ENCODE results near the gene CASP10. TPM values are rescaled to one million over a fixed set of nuclear protein-coding genes. Genes with fewer than 3 reads are reported as not detected.

CASP10 gene
- total and polyA plus RNA-seq, 2 donors: 7.7 to 12.2 TPM

DNA sequence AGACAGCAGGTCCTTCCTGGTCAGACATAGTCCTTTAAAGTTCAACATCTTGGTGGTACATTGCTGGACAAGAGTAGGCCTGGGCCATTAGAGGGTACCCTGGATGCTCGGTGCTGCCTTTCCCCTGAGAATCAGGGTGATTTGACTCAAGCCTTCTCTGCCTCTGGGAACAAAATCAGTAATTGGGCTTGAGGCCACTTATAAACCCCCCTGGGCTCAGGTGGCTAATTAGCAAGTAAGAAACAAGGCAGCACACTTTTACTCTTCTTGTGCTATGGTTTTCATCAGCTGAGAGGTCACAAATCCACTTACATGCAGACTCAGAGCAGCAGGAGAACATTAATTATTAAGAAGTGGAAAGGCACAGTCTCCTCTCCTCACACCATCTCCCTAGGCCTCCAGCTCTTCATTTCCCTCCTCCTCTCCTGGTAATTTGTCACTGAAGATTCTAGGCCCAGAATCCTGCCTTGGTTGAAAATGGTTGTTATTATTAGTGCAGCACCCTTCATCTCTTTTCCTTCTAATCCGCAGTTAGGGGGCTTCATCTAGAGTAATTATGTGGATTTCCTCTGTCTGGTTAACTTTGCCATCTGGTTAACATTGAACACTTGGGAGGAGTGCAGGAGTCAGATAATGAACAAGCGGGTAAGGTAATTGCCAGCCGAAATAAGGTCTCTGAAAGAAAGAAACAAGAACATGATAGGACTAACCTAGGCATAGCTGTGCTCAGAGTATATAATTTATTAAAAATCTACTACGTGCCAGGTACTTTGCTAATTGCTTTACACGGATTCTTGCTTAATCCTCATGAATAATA is 29.7 kb upstream of the CASP10 start:
- peaks cover 0 to 10% of the 10 kb centered on the region in 2 donors for H3K4me1 ChIP-seq (ENCODE audit: control insufficient read depth in 2 of 2, insufficient read depth in 2 of 2, low read length in 2 of 2)
- peaks cover 38 to 83% of the 10 kb centered on the region in 2 donors for H3K36me3 ChIP-seq (ENCODE audit: control insufficient read depth in 2 of 2, insufficient read depth in 2 of 2, low read length in 1 of 2)
- H3K27ac ChIP-seq (ENCODE audit: low read depth in 1 of 2, low read length in 1 of 2): no peak overlapping the region
- no peak for DNase-seq (ENCODE audit: low read depth in 6 of 9, low spot score in 9 of 9)
- 86% methylated on average over 6 of the region's 6 CpGs for WGBS
- no peaks in the 10 kb centered on the region for H3K27me3 ChIP-seq (ENCODE audit: control insufficient read depth in 2 of 2, insufficient read depth in 1 of 2, low read length in 1 of 2)
- no peaks in the 10 kb centered on the region for H3K9me3 ChIP-seq (ENCODE audit: control insufficient read depth in 2 of 2, insufficient read depth in 1 of 2, low read length in 1 of 2)
- no peak overlapping the region for H3K4me3 ChIP-seq (ENCODE audit: low read length in 2 of 2)

DNA sequence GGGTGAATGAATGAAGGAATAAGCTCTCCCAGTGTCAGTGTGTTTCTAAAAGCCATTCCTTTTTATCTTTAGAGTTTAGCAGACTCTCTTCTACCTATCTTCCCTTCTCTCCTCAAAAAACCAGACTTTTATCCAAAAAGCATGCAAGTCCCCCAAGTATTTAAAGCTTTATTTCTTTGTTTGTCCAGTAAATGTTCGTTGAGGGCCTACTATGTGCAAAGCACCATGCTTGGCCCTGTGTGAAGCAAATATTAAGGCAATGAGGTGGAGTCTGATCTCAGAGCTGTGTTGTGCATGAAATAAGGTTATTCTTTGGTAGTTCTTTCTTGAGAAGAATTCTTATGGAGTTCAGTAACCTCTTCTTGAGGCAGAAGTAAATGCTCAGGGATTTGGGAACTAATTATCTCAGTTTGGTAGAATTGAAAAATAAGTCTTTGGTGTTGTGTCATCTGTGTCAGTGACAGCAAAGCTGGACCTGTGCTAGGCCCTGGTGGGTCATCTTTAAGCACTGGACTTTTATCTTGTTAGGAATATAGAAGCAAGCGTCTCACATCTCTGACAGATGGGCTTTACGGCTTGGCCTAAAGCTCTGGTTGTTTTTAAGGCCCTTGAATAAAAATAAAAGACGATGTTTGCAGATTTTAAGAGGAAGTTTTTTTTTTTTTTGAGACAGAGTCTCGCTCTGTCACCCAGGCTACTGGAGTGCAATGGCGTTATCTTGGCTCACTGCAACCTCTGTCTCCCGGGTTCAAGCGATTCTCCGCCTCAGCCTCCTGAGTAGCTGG is 28.1 kb upstream of the CASP10 start:
- peaks cover 36 to 74% of the 10 kb centered on the region in 2 donors for H3K36me3 ChIP-seq (ENCODE audit: control insufficient read depth in 2 of 2, insufficient read depth in 2 of 2, low read length in 1 of 2)

DNA sequence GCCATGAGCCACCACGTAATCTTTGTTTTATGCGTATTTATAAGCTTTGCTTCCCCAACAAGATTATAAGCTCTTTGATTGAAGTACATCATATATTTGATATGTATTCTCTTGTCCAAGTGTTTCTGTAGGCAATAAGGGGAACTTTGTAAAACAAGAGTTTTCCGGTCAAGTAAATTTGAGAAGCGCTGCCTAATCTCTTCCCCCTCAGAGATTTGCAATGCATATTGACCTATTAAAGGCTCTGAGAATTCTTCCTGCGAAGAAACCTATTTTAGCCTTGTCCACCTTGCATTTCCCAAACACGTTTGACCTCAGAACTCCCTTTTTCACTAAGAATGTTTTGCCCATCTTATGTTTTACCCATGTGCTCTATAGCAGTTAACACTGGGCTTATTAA is 26.9 kb upstream of the CASP10 start:
- DNase-seq (ENCODE audit: low read depth in 6 of 9, low spot score in 9 of 9): no peak
- peaks cover 0 to 12% of the 10 kb centered on the region in 2 donors for H3K4me1 ChIP-seq (ENCODE audit: control insufficient read depth in 2 of 2, insufficient read depth in 2 of 2, low read length in 2 of 2)
- 96% methylated on average over 6 of the region's 6 CpGs for WGBS

More for the DNA sequence above, 28.1 kb upstream of the CASP10 start:
- Histone ChIP-seq H3K27ac (ENCODE audit: low read depth in 1 of 2, low read length in 1 of 2) (no peak overlapping the region), H3K4me3 (ENCODE audit: low read length in 2 of 2) (no peak overlapping the region), H3K9me3 (ENCODE audit: control insufficient read depth in 2 of 2, insufficient read depth in 1 of 2, low read length in 1 of 2) (no peaks in the 10 kb centered on the region), H3K27me3 (ENCODE audit: control insufficient read depth in 2 of 2, insufficient read depth in 1 of 2, low read length in 1 of 2) (no peaks in the 10 kb centered on the region), H3K4me1 (ENCODE audit: control insufficient read depth in 2 of 2, insufficient read depth in 2 of 2, low read length in 2 of 2) (peaks cover 0 to 12% of the 10 kb centered on the region in 2 donors)
- no peak for DNase-seq (ENCODE audit: low read depth in 6 of 9, low spot score in 9 of 9)
- 97% methylated on average over 9 of the region's 9 CpGs for WGBS

DNA sequence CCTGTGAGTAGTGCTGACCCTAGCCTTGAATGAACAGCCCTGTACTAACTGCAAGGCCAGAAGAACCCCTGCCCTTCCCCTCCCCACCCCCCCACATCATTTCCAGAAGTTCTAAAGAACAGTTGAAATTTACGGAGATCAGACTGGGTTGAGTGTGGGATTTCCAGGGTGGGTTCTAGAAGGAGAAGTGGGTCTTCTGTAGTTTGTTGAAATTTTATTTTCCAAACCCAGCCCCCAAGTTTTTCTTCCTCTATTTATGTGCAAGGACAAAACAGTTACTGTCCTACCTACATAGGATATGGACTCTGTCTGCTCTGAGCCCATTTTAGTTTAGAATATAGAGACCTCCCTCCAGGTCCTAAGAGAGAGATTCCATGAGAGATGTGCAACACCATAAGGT is 26.3 kb upstream of the CASP10 start:
- Histone ChIP-seq H3K4me1 (ENCODE audit: control insufficient read depth in 2 of 2, insufficient read depth in 2 of 2, low read length in 2 of 2) (peaks cover 0 to 12% of the 10 kb centered on the region in 2 donors), H3K27ac (ENCODE audit: low read depth in 1 of 2, low read length in 1 of 2) (no peak overlapping the region), H3K4me3 (ENCODE audit: low read length in 2 of 2) (no peak overlapping the region), H3K36me3 (ENCODE audit: control insufficient read depth in 2 of 2, insufficient read depth in 2 of 2, low read length in 1 of 2) (peaks cover 46 to 79% of the 10 kb centered on the region in 2 donors), H3K9me3 (ENCODE audit: control insufficient read depth in 2 of 2, insufficient read depth in 1 of 2, low read length in 1 of 2) (no peaks in the 10 kb centered on the region), H3K27me3 (ENCODE audit: control insufficient read depth in 2 of 2, insufficient read depth in 1 of 2, low read length in 1 of 2) (no peaks in the 10 kb centered on the region)
- 2% methylated on average over 1 of the region's 1 CpG for WGBS
- DNase-seq (ENCODE audit: low read depth in 6 of 9, low spot score in 9 of 9): no peak

More for the DNA sequence above, 26.9 kb upstream of the CASP10 start:
- Histone ChIP-seq H3K4me3 (ENCODE audit: low read length in 2 of 2) (no peak overlapping the region), H3K27me3 (ENCODE audit: control insufficient read depth in 2 of 2, insufficient read depth in 1 of 2, low read length in 1 of 2) (no peaks in the 10 kb centered on the region), H3K27ac (ENCODE audit: low read depth in 1 of 2, low read length in 1 of 2) (no peak overlapping the region), H3K9me3 (ENCODE audit: control insufficient read depth in 2 of 2, insufficient read depth in 1 of 2, low read length in 1 of 2) (no peaks in the 10 kb centered on the region), H3K36me3 (ENCODE audit: control insufficient read depth in 2 of 2, insufficient read depth in 2 of 2, low read length in 1 of 2) (peaks cover 44 to 78% of the 10 kb centered on the region in 2 donors)

DNA sequence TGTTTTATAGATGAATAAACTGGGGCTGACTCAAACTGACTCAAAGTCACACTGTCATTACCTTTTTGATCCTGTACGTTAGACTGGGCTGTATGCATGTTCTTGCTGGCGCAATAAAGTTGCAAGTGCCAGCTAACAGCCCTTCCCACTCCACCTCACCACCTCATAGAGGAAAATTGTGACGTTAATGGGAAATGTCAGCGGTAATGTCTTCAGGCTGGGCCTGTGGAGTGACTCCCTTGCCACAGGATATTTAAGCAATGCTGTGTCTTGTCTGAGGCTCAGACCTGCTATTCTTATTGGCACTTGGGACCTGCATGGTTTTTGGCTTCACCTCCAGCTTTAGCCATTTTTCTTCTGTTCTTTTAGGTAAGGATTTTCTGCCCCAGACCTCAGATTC is 25.2 kb upstream of the CASP10 start:
- Histone ChIP-seq H3K27ac (ENCODE audit: low read depth in 1 of 2, low read length in 1 of 2) (peak overlapping the region; percentile 65 to 77), H3K9me3 (ENCODE audit: control insufficient read depth in 2 of 2, insufficient read depth in 1 of 2, low read length in 1 of 2) (no peaks in the 10 kb centered on the region), H3K4me1 (ENCODE audit: control insufficient read depth in 2 of 2, insufficient read depth in 2 of 2, low read length in 2 of 2) (peaks cover 0 to 12% of the 10 kb centered on the region in 2 donors), H3K4me3 (ENCODE audit: low read length in 2 of 2) (no peak overlapping the region), H3K27me3 (ENCODE audit: control insufficient read depth in 2 of 2, insufficient read depth in 1 of 2, low read length in 1 of 2) (no peaks in the 10 kb centered on the region), H3K36me3 (ENCODE audit: control insufficient read depth in 2 of 2, insufficient read depth in 2 of 2, low read length in 1 of 2) (peaks cover 50 to 78% of the 10 kb centered on the region in 2 donors)
- DNase-seq (ENCODE audit: low read depth in 6 of 9, low spot score in 9 of 9): no peak
- 38% methylated on average over 4 of the region's 4 CpGs for WGBS

DNA sequence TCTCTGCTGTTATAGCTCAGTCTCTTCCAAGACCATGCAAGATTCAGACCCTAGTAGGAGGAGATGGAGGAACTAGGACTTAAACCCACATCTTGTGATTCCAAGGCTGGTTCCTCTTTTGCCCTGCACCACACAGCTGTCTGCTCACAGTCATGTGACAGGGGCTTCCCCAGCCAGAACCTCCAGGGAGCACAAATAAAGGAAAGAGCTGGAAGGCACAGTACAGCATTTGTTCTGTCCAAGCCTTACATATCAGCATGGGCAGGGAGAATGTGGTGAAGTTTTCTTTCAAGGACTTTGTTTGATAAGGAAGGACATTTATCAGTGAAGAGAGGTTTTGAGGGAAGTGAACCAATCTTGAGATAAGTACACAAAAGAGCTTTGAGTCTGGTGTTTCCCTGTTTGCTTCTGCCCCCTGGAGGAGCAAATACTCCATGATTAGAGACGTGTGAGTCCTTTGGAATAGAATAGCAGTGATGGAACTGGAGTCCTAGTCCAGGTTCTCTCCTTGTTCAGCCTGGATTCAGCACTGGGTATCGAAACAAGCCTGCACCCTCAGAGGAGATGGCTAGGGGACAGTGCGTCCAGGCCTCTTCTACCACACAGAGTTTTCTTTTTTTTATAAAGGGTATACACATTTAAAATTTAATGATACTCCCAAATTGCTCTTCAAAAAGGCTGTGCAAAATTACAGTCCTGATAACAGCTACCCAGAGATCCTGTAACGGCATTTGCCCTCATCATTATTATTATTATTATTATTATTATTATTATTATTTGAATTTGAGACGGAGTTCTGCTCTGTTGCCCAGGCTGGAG is 24.6 kb upstream of the CASP10 start:
- no peaks in the 10 kb centered on the region for H3K27me3 ChIP-seq (ENCODE audit: control insufficient read depth in 2 of 2, insufficient read depth in 1 of 2, low read length in 1 of 2)
- peak overlapping the region; percentile 65 to 77 for H3K27ac ChIP-seq (ENCODE audit: low read depth in 1 of 2, low read length in 1 of 2)
- DNase-seq (ENCODE audit: low read depth in 6 of 9, low spot score in 9 of 9): peak; percentile 32 to 90 (median 66)
- peaks cover 50 to 78% of the 10 kb centered on the region in 2 donors for H3K36me3 ChIP-seq (ENCODE audit: control insufficient read depth in 2 of 2, insufficient read depth in 2 of 2, low read length in 1 of 2)
- H3K4me3 ChIP-seq (ENCODE audit: low read length in 2 of 2): no peak overlapping the region
- peaks cover 0 to 12% of the 10 kb centered on the region in 2 donors for H3K4me1 ChIP-seq (ENCODE audit: control insufficient read depth in 2 of 2, insufficient read depth in 2 of 2, low read length in 2 of 2)
- 67% methylated on average over 5 of the region's 5 CpGs for WGBS
- H3K9me3 ChIP-seq (ENCODE audit: control insufficient read depth in 2 of 2, insufficient read depth in 1 of 2, low read length in 1 of 2): no peaks in the 10 kb centered on the region

DNA sequence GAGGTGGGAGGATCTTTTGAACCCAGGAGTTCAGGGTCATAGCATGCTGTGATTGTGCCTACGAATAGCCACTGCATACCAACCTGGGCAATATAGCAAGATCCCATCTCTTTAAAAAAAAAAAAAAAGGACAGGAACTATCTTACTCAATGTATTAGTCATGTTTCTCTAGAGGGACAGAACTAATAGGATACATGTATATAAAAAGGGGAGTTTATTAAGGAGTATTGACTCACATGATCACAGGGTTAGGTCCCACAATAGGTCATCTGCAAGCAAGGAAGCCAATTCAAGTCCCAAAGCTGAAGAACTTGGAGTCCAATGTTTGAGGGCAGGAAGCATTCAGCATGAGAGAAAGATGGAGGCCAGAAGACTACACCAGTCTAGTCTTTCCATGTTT is 18.8 kb upstream of the CASP10 start:
- DNase-seq (ENCODE audit: low read depth in 6 of 9, low spot score in 9 of 9): no peak
- no peaks in the 10 kb centered on the region for H3K4me1 ChIP-seq (ENCODE audit: control insufficient read depth in 2 of 2, insufficient read depth in 2 of 2, low read length in 2 of 2)
- peaks cover 0 to 7% of the 10 kb centered on the region in 2 donors for H3K9me3 ChIP-seq (ENCODE audit: control insufficient read depth in 2 of 2, insufficient read depth in 1 of 2, low read length in 1 of 2)
- H3K27me3 ChIP-seq (ENCODE audit: control insufficient read depth in 2 of 2, insufficient read depth in 1 of 2, low read length in 1 of 2): no peaks in the 10 kb centered on the region
- 98% methylated on average over 1 of the region's 1 CpG for WGBS
- no peak overlapping the region for H3K4me3 ChIP-seq (ENCODE audit: low read length in 2 of 2)
- no peak overlapping the region for H3K27ac ChIP-seq (ENCODE audit: low read depth in 1 of 2, low read length in 1 of 2)
- H3K36me3 ChIP-seq (ENCODE audit: control insufficient read depth in 2 of 2, insufficient read depth in 2 of 2, low read length in 1 of 2): peaks cover 55 to 60% of the 10 kb centered on the region in 2 donors

DNA sequence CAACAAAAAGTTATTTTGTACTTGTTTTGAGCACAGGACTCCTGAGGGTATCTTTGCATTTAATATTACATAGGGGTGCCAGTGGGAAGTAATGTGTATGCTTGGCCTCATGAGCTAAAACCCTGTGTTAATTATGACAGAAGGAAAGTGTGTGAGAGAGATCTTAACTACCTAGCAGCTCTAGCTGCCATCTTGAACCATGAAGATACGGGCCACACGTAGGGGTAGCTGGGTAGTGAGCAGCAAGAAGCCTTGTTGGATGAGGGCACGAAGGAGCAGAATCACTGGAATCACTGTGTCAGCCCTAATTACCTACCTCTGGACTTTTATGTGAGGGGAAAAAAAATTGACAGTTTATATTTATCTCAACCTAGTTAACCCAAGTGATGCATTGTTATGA is 15.4 kb upstream of the CASP10 start:
- Histone ChIP-seq H3K9me3 (ENCODE audit: control insufficient read depth in 2 of 2, insufficient read depth in 1 of 2, low read length in 1 of 2) (peaks cover 0 to 7% of the 10 kb centered on the region in 2 donors), H3K4me3 (ENCODE audit: low read length in 2 of 2) (no peak overlapping the region), H3K4me1 (ENCODE audit: control insufficient read depth in 2 of 2, insufficient read depth in 2 of 2, low read length in 2 of 2) (no peaks in the 10 kb centered on the region), H3K27ac (ENCODE audit: low read depth in 1 of 2, low read length in 1 of 2) (no peak overlapping the region), H3K27me3 (ENCODE audit: control insufficient read depth in 2 of 2, insufficient read depth in 1 of 2, low read length in 1 of 2) (no peaks in the 10 kb centered on the region), H3K36me3 (ENCODE audit: control insufficient read depth in 2 of 2, insufficient read depth in 2 of 2, low read length in 1 of 2) (peaks cover 30 to 34% of the 10 kb centered on the region in 2 donors)
- no peak for DNase-seq (ENCODE audit: low read depth in 6 of 9, low spot score in 9 of 9)
- WGBS: 100% methylated on average over 3 of the region's 3 CpGs

Measured in thymus (tissue), 11 donors.